DOHH2 (cell line): Measurements from ENCODE around the gene PAPOLG.

Source experiments
- CTCF ChIP-seq: fragments of 200-600 bp; sonication (generic); IDR thresholded peaks from one replicate; pipeline ENCODE4 v1.5.1; 2014; ENCODE audit warnings: antibody characterized with exemption, mild to moderate bottlenecking, low read depth, low read length; ENCODE audit not compliant: poor library complexity, severe bottlenecking
- EZH2phosphoT487 ChIP-seq: fragments of 200-600 bp; sonication (generic); IDR thresholded peaks from 2 replicates; pipeline ENCODE4 v1.6.1; 2017; ENCODE audit warnings: borderline replicate concordance, mild to moderate bottlenecking, antibody characterized with exemption, low read length, moderate library complexity, mixed read lengths

GRCh38 chr2:60710707-60711106 lies 45.4 kb upstream of the PAPOLG start:
- no peak for TF ChIP-seq CTCF
- TF ChIP-seq EZH2phosphoT487, result no peak
